ENCODE results near the gene TEAD1. TPM values are rescaled to one million over a fixed set of nuclear protein-coding genes. Genes with fewer than 3 reads are reported as not detected.
A peak's percentile ranks its signal among the peaks of the same experiment; 100 is the strongest.

TEAD1 gene
- total RNA-seq, 2 donors from 2014 or later, result 76.4 to 94.4 TPM

DNA sequence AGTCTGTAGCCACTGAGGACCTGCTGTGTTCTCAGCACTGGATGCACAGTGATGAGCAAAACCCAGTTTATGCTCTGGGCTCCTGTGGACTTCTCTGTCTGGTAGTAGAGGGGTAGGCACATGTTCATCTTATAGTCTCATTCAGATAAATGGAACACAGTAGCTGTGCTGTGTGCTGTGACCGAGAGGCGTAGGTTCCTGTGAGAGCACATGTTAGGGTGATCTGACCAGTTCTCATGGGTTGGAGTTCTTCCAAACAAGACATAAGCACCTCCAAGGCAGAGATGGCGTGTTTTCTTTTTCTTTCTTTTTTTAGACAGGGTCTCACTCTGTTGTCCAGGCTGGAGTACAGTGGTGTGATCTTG, 180.1 kb downstream of the TEAD1 start:
- DNase-seq, result no peak
- H3K4me3 ChIP-seq (ENCODE audit: low read length), result no peak overlapping the region
- Mint-ChIP-seq H3K9me3 (no peaks in the 10 kb centered on the region), H3K36me3 (ENCODE audit: low read depth) (peaks cover 3% of the 10 kb centered on the region), H3K27me3 (ENCODE audit: insufficient read depth) (no peaks in the 10 kb centered on the region), H3K27ac (peak overlapping the region; percentile 16), H3K4me3 (no peak overlapping the region), H3K4me1 (peaks cover 22% of the 10 kb centered on the region)
- no peaks in the 10 kb centered on the region for H3K4me1 ChIP-seq (ENCODE audit: control insufficient read depth, insufficient read depth, low read length)
- no peak overlapping the region for H3K9ac ChIP-seq (ENCODE audit: extremely low read depth, low read length, poor library complexity, severe bottlenecking)
- no peaks in the 10 kb centered on the region for H3K9me3 ChIP-seq (ENCODE audit: control insufficient read depth, low read length)
- H3K36me3 ChIP-seq (ENCODE audit: control insufficient read depth, insufficient read depth, low read length), result peaks cover 5% of the 10 kb centered on the region
- WGBS, 2 experiments (ENCODE audit: insufficient coverage in 1 of 2, insufficient read length in 1 of 2), result 87 to 96% methylated on average over 3 of the region's 3 CpGs
- H3K27me3 ChIP-seq (ENCODE audit: control insufficient read depth, insufficient read depth, low read length, poor library complexity, severe bottlenecking), result no peaks in the 10 kb centered on the region
- no peak overlapping the region for H3K27ac ChIP-seq (ENCODE audit: low read depth, low read length)
- no peak for TF ChIP-seq CTCF (conservative IDR thresholded peaks at IDR 0.05)

DNA sequence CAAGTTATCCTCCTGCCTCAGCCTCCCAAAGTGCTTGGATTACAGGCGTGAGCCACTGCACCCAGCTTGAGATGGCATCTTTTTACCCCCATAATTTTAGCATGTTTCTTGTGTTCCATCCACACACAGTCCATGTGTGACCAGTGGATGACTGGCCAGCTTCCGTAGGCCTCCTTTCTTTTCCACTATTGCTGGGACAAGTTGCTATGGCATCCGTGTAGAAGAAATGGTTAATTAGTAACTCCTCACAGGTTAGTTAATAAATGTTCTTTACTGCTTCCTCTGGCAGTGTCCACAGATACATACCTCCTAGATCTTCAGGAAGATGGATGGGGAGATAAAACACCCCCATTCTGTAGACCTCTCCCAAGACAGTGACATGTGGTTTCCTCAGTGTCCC, 180.6 kb downstream of the TEAD1 start:
- H3K27me3 ChIP-seq (ENCODE audit: control insufficient read depth, insufficient read depth, low read length, poor library complexity, severe bottlenecking), result no peaks in the 10 kb centered on the region
- no peak overlapping the region for H3K9ac ChIP-seq (ENCODE audit: extremely low read depth, low read length, poor library complexity, severe bottlenecking)
- peaks cover 5% of the 10 kb centered on the region for H3K36me3 ChIP-seq (ENCODE audit: control insufficient read depth, insufficient read depth, low read length)
- no peaks in the 10 kb centered on the region for H3K4me1 ChIP-seq (ENCODE audit: control insufficient read depth, insufficient read depth, low read length)
- no peak for DNase-seq
- 89% methylated on average over 2 of the region's 3 CpGs; no CpG with 5 or more reads in 1 of the 2 experiments for WGBS, 2 experiments (ENCODE audit: insufficient coverage in 1 of 2, insufficient read length in 1 of 2)
- H3K27ac ChIP-seq (ENCODE audit: low read depth, low read length), result no peak overlapping the region
- Mint-ChIP-seq H3K4me1 (peaks cover 24% of the 10 kb centered on the region), H3K27ac (no peak overlapping the region), H3K27me3 (ENCODE audit: insufficient read depth) (no peaks in the 10 kb centered on the region), H3K36me3 (ENCODE audit: low read depth) (peaks cover 3% of the 10 kb centered on the region), H3K9me3 (no peaks in the 10 kb centered on the region), H3K4me3 (no peak overlapping the region)
- H3K4me3 ChIP-seq (ENCODE audit: low read length), result no peak overlapping the region
- no peak for TF ChIP-seq CTCF (conservative IDR thresholded peaks at IDR 0.05)
- no peaks in the 10 kb centered on the region for H3K9me3 ChIP-seq (ENCODE audit: control insufficient read depth, low read length)

DNA sequence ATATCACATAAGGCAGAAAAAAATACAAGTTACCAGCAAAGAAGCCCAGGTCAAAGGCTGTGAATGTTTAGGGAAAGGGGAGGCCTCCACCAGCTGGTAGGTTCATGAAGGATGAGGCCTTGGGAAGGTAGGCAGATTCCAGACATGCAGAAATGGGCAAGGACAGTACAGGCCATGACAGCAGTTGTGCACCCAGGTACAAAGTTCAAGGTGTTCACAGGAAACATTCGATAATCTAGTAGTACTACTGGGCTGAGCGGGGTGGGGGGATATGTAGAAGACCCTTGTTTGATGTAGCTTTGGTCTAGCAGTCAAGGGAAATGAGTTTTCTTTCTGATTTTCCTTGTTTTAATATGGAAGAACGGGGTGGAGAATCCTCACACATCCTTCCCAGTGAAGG, 182.1 kb downstream of the TEAD1 start:
- Histone ChIP-seq H3K9me3 (ENCODE audit: control insufficient read depth, low read length) (no peaks in the 10 kb centered on the region), H3K9ac (ENCODE audit: extremely low read depth, low read length, poor library complexity, severe bottlenecking) (no peak overlapping the region), H3K36me3 (ENCODE audit: control insufficient read depth, insufficient read depth, low read length) (peaks cover 5% of the 10 kb centered on the region), H3K4me1 (ENCODE audit: control insufficient read depth, insufficient read depth, low read length) (peaks cover 3% of the 10 kb centered on the region), H3K27ac (ENCODE audit: low read depth, low read length) (no peak overlapping the region), H3K4me3 (ENCODE audit: low read length) (no peak overlapping the region), H3K27me3 (ENCODE audit: control insufficient read depth, insufficient read depth, low read length, poor library complexity, severe bottlenecking) (no peaks in the 10 kb centered on the region)
- no peak for DNase-seq
- Mint-ChIP-seq H3K4me1 (peaks cover 29% of the 10 kb centered on the region), H3K36me3 (ENCODE audit: low read depth) (peaks cover 3% of the 10 kb centered on the region), H3K9me3 (no peaks in the 10 kb centered on the region), H3K4me3 (no peak overlapping the region), H3K27me3 (ENCODE audit: insufficient read depth) (no peaks in the 10 kb centered on the region), H3K27ac (no peak overlapping the region)
- no peak for TF ChIP-seq CTCF (conservative IDR thresholded peaks at IDR 0.05)
- 92% methylated on average over 3 of the region's 3 CpGs; no CpG with 5 or more reads in 1 of the 2 experiments for WGBS, 2 experiments (ENCODE audit: insufficient coverage in 1 of 2, insufficient read length in 1 of 2)
